SKM-1 treated with dmso at 0.1 percent for 144 hours (cell line): ENCODE data around the gene CSF1.
A peak's percentile ranks its signal among the peaks of the same experiment; 100 is the strongest.

Source experiments
- DNase-seq: peaks from one replicate; lab custom pipeline; 2025; ENCODE audit not compliant: unreplicated experiment; lab: John Stamatoyannopoulos, UW

The CSF1 gene

GRCh38 chr1:109882288-109883245 lies 28.1 kb upstream of the CSF1 start:
- no peak for DNase-seq

GRCh38 chr1:109883248-109883955 lies 27.2 kb upstream of the CSF1 start:
- no peak for DNase-seq

DNA sequence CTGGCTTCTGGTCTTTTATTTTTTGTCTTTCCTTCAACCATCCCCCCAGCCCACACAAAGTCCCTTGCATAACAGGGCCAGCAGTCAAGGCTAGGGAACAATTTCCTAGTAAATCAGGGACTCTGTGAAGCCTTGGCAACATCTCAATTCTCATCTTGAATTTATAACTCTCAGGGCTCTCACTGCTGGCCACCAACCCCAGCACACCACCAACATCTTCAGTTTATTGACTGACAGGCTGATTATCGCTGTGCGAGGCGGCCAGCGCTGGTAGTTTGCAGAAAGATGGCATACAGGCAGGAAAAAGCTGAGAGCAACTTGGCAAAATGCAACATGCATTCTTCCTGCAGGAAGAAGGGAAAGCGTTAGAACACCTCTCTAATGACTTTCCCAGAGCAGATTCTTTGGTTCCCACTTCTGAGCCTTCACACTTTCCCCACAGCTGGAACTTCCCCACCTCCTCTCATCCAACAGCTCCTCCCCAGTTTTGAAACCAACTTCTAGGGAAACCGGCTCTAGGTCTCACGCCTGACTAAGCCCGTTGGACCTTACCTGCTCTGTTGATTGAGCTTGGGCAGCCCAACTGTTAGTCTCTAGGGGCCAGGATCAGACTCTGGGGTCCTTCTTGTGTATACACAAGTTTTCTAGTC lies 26.3 kb upstream of the CSF1 start:
- no peak for DNase-seq

DNA sequence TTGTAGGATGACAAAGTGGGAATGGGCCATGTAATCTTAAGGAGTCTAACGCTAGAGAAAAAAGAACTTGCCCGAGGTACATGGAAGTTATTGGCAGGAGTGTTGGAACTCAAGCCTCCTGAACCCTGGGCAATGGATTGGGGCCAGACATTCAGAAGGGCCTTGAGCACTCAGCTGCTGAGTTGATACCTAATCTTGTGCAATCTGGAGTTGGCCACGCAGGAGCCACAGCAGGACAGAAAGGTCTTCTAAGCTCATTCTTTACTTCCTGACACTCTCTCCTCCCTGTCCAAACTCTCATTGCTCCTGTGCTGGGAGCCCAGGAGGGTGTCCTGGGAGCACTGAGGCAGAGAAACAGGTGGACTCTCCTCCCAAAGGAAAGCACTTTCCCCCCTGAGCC lies 25.1 kb upstream of the CSF1 start:
- peak; percentile 25 for DNase-seq

DNA sequence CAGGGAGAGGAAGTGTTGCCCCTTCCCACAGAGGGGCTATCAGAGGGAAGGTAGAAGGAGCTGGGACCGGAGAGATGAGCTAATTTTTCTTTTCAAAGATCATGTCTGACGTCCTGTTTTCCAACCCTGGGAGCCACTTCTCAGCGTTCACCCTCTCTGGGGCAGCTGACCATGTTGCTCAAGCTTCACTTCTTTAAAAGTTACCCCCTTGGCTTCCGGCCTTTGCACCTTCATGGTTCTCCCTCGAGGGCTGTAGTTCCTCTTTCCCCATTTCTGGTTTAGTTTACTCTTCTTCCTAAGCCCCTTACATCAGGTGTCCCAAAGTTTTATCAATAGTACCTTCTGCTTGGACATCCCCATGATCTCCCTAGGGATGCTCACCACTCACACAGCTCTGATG lies 23.8 kb upstream of the CSF1 start:
- DNase-seq: peak; percentile 95

- DNase-seq: no peak
Observed at GRCh38 chr1:109887271-109887670, 23.4 kb upstream of the CSF1 start.

DNA sequence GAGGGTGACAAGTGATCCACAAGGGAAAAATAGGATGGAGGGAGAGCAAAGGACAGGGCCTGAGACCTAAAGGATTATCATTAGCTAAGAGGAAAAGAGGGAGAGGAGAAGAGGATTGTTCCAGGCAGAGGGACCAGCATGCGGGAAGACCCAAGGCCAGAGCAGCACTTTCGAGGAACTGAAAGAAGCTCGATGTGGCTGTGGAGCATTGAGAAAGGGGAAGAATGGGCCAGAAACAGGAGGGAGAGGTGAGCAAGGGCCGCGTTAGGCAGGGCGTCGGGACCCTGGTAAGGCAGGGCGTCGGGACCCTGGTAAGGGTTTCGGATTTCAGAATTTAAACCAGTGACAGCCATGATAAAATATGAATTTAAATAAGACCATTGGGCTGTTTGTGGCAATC lies 22.8 kb upstream of the CSF1 start:
- DNase-seq: no peak

GRCh38 chr1:109889094-109889493 lies 21.6 kb upstream of the CSF1 start:
- DNase-seq: no peak

- DNase-seq: no peak
Observed at GRCh38 chr1:109890115-109890953, 20.3 kb upstream of the CSF1 start.

GRCh38 chr1:109891930-109892329 lies 18.7 kb upstream of the CSF1 start:
- no peak for DNase-seq

DNA sequence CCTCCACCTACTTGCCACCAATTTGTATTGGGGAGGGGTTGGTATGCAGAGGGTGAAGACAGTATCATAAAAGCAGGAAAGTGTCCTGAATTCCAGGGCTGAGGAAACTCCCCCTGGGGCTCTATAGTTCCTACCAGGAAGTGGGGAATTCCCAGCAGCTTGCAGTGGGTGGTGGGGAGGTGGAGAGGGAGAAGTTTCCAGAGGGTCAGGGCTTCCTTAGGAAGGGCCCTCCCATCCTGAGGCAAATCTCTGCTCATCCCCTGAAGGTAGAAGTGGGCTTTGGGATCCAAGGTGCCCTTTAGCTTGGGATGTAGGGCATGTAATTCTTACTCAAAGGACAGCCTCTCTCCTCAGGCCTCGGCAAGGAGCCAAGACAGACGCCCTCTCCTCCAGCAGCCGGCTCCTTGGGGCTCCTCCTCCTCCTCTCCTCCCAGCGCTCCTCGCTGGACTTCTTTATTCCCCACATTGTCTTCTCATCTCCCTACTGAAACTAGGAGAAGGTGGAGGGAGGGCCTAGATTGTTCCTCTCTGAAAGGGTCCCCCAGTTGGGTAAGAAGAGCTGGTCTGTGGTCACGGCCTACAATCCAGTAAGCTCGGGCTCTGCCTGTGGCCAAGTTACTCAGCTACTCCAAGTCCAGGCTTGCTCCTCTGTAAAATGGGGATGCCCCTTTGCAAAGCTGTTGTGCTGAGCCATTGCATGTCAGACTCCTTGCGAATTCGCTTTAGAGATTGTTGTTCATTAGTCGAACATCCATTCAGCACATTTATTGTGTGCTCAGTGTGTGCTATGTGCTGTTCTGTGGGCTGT lies 17.9 kb upstream of the CSF1 start:
- DNase-seq: peak; percentile 30

DNA sequence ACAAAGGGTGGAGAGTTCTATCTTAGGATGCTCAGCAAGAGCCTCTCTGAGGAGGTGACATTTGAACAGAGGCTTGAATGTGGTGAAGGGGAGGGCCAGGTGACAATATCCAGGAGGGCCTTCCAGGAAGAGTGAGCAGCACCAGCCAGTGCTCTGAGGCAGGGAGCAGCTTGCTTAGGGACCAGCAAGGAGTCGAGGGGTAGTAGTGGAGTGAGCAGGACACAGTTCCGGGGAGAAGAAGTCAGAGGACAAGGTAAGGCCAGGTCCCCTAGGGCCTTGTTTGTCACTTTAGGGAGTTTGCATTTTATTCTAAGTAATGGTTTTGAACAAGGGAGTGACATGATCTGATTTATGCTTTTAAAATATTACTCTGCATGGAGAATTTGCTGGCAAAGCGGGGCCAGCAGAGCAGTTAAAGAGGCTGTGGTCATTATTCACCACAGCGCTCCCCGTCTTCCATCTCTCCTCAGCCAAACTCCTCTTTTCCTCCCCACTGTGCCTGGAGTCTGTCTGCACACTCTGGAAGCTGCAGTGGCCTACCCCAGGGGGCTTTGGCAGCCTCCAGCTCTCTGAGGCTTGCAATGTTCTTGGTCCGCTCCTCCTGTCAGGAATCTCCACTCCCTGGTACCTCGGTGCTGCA lies 17.0 kb upstream of the CSF1 start:
- no peak for DNase-seq

GRCh38 chr1:109894823-109895719 lies 15.6 kb upstream of the CSF1 start:
- DNase-seq: no peak

GRCh38 chr1:109895720-109896504 lies 14.7 kb upstream of the CSF1 start:
- peak; percentile 48 for DNase-seq

DNA sequence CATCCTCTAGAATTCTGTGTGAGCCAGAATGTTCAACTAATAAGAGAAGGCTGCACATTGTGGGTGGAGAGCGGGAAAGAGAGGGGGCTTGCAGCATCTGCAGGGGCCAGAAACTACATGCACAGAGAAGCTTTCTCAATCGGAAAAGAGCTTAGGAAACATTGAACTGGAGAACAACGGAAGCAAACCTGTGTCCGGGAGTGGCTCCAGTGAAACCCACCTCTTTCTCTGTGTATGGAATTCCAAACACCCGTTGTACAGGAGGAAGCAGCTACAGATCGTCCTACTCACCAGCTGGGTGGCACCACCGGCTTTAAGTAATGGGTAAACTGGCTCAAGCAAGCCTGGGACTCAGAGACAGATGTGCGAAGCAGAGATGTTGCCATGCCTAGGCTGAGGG lies 14.0 kb upstream of the CSF1 start:
- DNase-seq: no peak

DNA sequence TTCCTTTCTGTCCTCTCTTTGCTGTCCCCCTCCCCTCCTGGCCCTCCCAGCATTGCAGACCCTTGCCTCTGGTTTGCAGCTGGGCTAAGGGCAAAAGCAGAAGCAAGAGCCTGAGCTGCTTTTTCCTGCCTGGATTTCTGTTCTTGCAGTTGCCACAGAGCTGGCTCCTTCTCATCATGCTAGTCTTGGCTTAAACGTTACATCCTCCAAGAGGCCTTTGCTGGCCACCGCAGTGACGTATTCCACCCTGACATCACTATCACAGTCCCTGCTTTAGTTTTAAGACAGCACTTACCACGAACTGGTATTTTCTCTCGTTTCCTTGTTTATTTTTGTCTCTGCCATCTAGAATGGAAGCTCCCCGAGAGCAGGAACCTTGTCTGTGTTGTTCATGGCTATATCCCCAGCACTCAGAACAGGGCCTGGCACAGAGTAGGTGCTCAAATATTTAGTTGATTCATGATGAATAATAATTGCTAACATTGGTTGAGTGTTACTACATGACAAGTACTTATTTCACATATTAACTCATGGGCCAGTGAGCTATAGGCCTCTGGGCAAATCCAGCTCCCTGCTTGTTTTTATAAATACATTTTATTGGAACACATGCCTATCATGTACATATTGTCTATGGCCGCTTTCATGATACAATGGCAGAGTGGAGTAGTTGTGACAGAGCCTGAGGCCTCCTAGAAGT lies 13.2 kb upstream of the CSF1 start:
- no peak for DNase-seq

- no peak for DNase-seq
Observed at GRCh38 chr1:109898842-109899241, 11.8 kb upstream of the CSF1 start.
